GM20000 (cell line): Measurements from ENCODE around the gene PRKD3.

ENCODE experiments used
- DNase-seq: peaks from one replicate; pipeline ENCODE4 v3.0.0; 2012; ENCODE audit warnings: low spot score
- TF ChIP-seq, protein P1 (sequence below): IDR thresholded peaks from 2 replicates; pipeline ENCODE4 v1.5.1; 2012; ENCODE audit warnings: mild to moderate bottlenecking, control low read depth; ENCODE audit errors: extremely low read depth, missing control alignments

Gene PRKD3

GRCh38 chr2:37281916-37282315, 42.7 kb downstream of the PRKD3 start:
- TF ChIP-seq, protein P1, sequence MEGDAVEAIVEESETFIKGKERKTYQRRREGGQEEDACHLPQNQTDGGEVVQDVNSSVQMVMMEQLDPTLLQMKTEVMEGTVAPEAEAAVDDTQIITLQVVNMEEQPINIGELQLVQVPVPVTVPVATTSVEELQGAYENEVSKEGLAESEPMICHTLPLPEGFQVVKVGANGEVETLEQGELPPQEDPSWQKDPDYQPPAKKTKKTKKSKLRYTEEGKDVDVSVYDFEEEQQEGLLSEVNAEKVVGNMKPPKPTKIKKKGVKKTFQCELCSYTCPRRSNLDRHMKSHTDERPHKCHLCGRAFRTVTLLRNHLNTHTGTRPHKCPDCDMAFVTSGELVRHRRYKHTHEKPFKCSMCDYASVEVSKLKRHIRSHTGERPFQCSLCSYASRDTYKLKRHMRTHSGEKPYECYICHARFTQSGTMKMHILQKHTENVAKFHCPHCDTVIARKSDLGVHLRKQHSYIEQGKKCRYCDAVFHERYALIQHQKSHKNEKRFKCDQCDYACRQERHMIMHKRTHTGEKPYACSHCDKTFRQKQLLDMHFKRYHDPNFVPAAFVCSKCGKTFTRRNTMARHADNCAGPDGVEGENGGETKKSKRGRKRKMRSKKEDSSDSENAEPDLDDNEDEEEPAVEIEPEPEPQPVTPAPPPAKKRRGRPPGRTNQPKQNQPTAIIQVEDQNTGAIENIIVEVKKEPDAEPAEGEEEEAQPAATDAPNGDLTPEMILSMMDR, result no peak
- DNase-seq, result no peak

DNA sequence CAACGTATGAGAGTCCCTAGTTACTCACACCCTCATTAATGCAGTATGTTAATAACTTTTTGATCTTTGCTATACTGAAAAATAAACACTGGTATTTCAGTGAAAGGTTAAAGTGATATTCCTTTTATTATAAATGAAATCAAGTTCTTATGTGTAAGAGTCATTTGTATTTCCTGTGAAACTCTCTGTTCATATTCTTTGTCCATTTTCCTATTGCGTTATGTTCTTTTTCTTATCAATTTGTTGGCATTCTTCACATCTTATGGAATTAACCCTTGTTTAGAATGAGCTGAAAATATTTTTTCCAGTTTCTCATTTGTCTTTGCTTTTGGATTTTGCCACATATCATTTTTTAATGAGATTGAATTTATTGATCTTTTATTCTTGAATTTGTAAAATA, 48.3 kb downstream of the PRKD3 start:
- TF ChIP-seq, protein P1, result no peak
- no peak for DNase-seq
